ENCODE results near the gene SERPINI1. TPM values are rescaled to one million over a fixed set of nuclear protein-coding genes. Genes with fewer than 3 reads are reported as not detected.

SERPINI1 gene
- total RNA-seq, 4 donors from 2014 or later, result 0.70 to 2.7 (median 2.2) TPM

DNA sequence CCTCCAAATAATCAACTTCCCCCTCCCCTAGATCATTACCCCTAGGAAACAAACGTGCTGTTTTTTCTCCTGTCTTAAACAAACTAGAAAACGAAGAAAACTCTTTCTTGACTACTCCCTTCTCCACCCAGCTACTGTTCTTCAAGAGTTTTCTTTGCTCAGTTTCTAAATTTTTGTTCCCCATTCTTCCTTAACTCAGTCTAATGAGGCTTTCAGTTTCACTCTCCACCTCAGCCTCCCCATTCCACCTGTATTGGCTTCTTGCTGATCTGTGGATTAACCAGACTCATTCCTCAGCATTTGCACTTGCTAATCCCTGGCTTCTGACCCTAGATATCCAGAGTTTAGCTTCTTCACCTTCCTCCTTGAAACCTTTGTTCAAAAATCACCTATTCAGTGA is 26.8 kb downstream of the SERPINI1 start:
- ATAC-seq (no peak), DNase-seq (no peak)
- intact Hi-C loops (cut with DNase I; ENCODE audit: low total_unique reads), result no loop called here
- H3K36me3 ChIP-seq, result no peaks in the 10 kb centered on the region
- no peaks in the 10 kb centered on the region for H3K4me1 ChIP-seq
- no peak overlapping the region for H3K4me3 ChIP-seq
- H3K9me3 ChIP-seq, result no peaks in the 10 kb centered on the region
- no peak overlapping the region for H3K27ac ChIP-seq
- no peaks in the 10 kb centered on the region for H3K27me3 ChIP-seq
- TF ChIP-seq, protein P1, sequence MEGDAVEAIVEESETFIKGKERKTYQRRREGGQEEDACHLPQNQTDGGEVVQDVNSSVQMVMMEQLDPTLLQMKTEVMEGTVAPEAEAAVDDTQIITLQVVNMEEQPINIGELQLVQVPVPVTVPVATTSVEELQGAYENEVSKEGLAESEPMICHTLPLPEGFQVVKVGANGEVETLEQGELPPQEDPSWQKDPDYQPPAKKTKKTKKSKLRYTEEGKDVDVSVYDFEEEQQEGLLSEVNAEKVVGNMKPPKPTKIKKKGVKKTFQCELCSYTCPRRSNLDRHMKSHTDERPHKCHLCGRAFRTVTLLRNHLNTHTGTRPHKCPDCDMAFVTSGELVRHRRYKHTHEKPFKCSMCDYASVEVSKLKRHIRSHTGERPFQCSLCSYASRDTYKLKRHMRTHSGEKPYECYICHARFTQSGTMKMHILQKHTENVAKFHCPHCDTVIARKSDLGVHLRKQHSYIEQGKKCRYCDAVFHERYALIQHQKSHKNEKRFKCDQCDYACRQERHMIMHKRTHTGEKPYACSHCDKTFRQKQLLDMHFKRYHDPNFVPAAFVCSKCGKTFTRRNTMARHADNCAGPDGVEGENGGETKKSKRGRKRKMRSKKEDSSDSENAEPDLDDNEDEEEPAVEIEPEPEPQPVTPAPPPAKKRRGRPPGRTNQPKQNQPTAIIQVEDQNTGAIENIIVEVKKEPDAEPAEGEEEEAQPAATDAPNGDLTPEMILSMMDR (IDR thresholded peaks at IDR 0.05 in 4 of 5, conservative IDR thresholded peaks at IDR 0.05 in 1 of 5), result no peak
- no peak for TF ChIP-seq POLR2A (IDR thresholded peaks at IDR 0.05)
- in situ Hi-C loops (cut with MboI; ENCODE audit: low sequenced_read_pairs in 4 of 4), result no loop called here

- TF ChIP-seq, protein P1 (IDR thresholded peaks at IDR 0.05 in 4 of 5, conservative IDR thresholded peaks at IDR 0.05 in 1 of 5), result no peak
- no peak for TF ChIP-seq POLR2A (IDR thresholded peaks at IDR 0.05)
- in situ Hi-C loops (cut with MboI; ENCODE audit: low sequenced_read_pairs in 4 of 4) (no loop called here), intact Hi-C loops (cut with DNase I; ENCODE audit: low total_unique reads) (no loop called here)
- H3K4me3 ChIP-seq, result no peak overlapping the region
- H3K9me3 ChIP-seq, result no peaks in the 10 kb centered on the region
- no peak for ATAC-seq
- H3K4me1 ChIP-seq, result no peaks in the 10 kb centered on the region
- no peak for DNase-seq
- H3K36me3 ChIP-seq, result no peaks in the 10 kb centered on the region
- no peaks in the 10 kb centered on the region for H3K27me3 ChIP-seq
- no peak overlapping the region for H3K27ac ChIP-seq
Observed at GRCh38 chr3:167772992-167773391, 37.5 kb downstream of the SERPINI1 start.

DNA sequence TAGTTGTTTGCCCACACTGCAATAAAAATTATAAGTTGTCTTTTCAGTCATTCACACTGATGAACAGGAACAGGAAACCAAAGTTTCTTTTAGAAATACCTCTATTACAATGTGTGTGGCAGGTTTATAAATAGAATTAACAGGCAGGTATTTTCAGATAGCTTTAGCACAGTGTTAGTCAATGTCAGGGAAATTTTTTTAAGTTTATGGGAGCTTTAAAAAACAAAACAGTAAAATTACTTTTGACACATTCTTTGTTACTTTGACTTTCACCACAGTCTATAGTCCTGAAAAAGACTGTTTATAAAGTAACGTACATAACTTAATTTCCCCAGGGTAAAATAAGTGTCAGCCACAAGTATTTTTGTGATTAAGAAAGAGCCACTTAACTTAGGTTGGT is 38.1 kb downstream of the SERPINI1 start:
- TF ChIP-seq, protein P1 (IDR thresholded peaks at IDR 0.05 in 4 of 5, conservative IDR thresholded peaks at IDR 0.05 in 1 of 5), result no peak
- no peak for TF ChIP-seq POLR2A (IDR thresholded peaks at IDR 0.05)
- in situ Hi-C loops (cut with MboI; ENCODE audit: low sequenced_read_pairs in 4 of 4), result no loop called here
- intact Hi-C loops (cut with DNase I; ENCODE audit: low total_unique reads), result no loop called here

DNA sequence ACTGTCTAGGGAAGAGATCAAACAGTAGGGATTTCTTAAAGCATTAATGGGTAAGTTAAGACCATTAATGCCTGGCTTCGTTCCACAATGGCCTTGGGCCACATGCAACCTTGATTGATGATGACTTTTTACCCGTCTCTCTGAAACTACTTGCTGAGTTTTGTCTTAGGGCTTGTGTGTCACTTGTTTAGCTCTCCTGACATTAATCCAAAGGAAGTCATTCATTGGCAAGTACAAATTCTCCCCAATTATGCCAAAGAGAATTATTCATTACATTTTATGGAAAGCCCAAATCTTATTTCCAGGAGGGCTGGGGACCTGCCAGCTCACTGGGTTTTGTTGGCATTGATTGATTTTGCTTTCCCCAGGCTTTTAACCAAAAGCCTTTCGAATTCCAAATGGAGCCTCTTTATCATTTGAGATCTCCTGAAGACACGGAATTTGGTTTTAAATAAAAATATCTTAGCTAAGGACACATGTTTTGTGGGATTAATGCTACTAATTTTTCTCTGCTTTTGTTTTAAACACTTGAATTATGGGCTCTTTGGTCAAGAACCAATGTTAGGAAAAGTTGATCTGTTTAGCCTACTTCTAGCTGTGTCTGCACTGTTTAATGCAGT is 40.7 kb downstream of the SERPINI1 start:
- no peak for TF ChIP-seq POLR2A (IDR thresholded peaks at IDR 0.05)
- TF ChIP-seq, protein P1 (IDR thresholded peaks at IDR 0.05 in 4 of 5, conservative IDR thresholded peaks at IDR 0.05 in 1 of 5), result no peak
- ATAC-seq, result no peak

More for the DNA sequence above, 38.1 kb downstream of the SERPINI1 start:
- H3K36me3 ChIP-seq, result no peaks in the 10 kb centered on the region
- H3K27me3 ChIP-seq, result no peaks in the 10 kb centered on the region
- H3K4me3 ChIP-seq, result no peak overlapping the region
- no peaks in the 10 kb centered on the region for H3K9me3 ChIP-seq
- H3K27ac ChIP-seq, result no peak overlapping the region
- H3K4me1 ChIP-seq, result no peaks in the 10 kb centered on the region
- ATAC-seq (no peak), DNase-seq (no peak)

GRCh38 chr3:167777356-167777755 is 41.8 kb downstream of the SERPINI1 start:
- Histone ChIP-seq H3K4me3 (no peak overlapping the region), H3K27me3 (no peaks in the 10 kb centered on the region), H3K27ac (no peak overlapping the region), H3K36me3 (no peaks in the 10 kb centered on the region), H3K4me1 (no peaks in the 10 kb centered on the region), H3K9me3 (no peaks in the 10 kb centered on the region)
- DNase-seq (no peak), ATAC-seq (no peak)
- TF ChIP-seq, protein P1 (IDR thresholded peaks at IDR 0.05 in 4 of 5, conservative IDR thresholded peaks at IDR 0.05 in 1 of 5), result no peak
- TF ChIP-seq POLR2A (IDR thresholded peaks at IDR 0.05), result no peak
- intact Hi-C loops (cut with DNase I; ENCODE audit: low total_unique reads) (no loop called here), in situ Hi-C loops (cut with MboI; ENCODE audit: low sequenced_read_pairs in 4 of 4) (no loop called here)

More for the DNA sequence above, 40.7 kb downstream of the SERPINI1 start:
- Histone ChIP-seq H3K4me1 (no peaks in the 10 kb centered on the region), H3K9me3 (no peaks in the 10 kb centered on the region), H3K4me3 (no peak overlapping the region), H3K27ac (no peak overlapping the region), H3K27me3 (no peaks in the 10 kb centered on the region), H3K36me3 (no peaks in the 10 kb centered on the region)
- DNase-seq, result no peak
- in situ Hi-C loops (cut with MboI; ENCODE audit: low sequenced_read_pairs in 4 of 4), result no loop called here
- intact Hi-C loops (cut with DNase I; ENCODE audit: low total_unique reads), result no loop called here

All from gastrocnemius medialis (tissue), 4 donors.